HG03342 (cell line): ENCODE results near the gene YPEL3.
A peak's percentile ranks its signal among the peaks of the same experiment; 100 is the strongest.

Experiments used
- ATAC-seq: cut with Tn5 transposase; IDR thresholded peaks from one replicate; pipeline ENCODE4 v1.9.1; 2021; ENCODE audit warnings: mild to moderate bottlenecking, moderate library complexity; ENCODE audit not compliant: unreplicated experiment

YPEL3 gene

DNA sequence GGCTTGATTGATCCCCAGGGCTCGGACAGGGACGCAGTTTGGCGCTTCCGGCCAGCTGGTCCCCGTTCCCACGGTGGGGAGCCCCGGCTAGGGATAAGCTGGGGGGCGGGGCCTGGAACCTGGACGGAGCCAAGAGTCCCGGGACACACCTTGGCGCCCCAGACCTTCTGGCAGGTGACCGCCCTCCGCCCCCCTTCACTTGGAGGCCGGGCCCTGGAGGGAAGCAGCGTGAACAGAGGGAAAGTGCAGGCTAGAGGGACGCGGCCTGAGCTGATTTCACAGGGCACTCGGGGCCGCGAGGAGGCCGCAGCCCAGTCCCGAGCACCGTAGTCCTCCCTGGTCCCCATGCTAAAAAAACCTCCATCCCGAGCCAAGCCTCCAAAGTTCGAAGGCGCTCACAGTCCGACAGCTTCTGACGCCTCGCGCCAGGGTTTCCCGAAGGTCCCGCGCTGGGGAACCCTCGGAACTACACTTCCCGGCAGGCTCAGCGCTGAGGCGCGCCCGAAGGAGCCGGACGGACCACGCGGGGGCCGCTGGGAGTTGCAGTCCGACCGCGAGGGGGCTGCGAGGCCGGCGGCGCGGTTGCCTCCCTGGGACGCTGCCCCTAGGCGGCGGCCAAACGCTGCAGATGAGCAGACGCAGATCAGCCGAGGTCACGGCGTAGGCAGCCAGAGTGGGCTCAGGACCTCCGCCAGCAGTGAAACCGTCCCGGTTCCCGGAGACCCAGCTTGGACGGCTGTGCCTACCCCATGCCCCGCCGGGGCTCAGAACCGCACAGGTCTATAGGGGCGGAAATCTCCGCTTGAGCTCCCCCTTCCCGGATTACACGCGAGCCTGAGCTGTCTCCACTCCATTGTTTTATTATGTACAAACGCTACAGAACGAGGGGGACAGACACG lies 4.3 kb downstream of the YPEL3 start, which contains the start of gene TBX6:
TBX6 (minus strand) TSS at position 451 of the 899 bp plus-strand sequence. CDS start 731 bp downstream, outside the sequence.
- peak; percentile 68 for ATAC-seq

DNA sequence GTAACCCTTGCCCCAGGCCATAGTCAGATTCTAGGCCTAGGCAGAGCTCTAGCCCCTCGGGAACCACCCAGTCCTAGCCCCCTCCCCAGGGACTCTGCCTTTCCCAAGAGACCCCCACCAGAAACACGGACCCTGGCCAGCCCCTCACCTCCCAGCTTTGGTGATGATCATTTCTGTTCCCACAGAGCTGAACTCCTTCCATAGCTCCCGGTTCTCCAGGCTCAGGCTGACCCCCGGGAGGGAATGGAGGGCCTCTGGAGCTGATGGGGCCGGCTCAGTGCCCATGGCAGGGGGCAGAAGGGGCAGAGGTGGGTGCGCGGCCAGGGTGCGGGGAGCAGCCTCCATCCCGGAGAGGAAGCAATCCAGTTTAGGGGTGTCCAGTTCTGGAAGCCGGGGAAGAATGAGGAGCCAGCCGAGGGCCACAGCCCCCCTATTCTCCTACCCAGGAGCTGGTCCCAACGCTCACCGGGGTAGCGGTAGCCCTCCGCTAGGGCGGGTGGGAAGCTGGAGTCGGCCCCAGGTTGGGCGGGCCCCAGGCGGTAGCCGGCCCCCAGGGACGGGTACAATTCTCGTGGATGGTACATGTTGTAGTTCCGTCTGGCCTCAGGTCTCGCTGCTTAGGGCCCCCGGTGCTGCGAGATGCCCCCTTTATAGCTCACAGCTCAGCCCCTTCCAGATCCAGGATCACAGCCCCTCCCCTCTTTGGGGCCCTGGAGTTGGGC lies 5.2 kb downstream of the YPEL3 start:
- no peak for ATAC-seq

DNA sequence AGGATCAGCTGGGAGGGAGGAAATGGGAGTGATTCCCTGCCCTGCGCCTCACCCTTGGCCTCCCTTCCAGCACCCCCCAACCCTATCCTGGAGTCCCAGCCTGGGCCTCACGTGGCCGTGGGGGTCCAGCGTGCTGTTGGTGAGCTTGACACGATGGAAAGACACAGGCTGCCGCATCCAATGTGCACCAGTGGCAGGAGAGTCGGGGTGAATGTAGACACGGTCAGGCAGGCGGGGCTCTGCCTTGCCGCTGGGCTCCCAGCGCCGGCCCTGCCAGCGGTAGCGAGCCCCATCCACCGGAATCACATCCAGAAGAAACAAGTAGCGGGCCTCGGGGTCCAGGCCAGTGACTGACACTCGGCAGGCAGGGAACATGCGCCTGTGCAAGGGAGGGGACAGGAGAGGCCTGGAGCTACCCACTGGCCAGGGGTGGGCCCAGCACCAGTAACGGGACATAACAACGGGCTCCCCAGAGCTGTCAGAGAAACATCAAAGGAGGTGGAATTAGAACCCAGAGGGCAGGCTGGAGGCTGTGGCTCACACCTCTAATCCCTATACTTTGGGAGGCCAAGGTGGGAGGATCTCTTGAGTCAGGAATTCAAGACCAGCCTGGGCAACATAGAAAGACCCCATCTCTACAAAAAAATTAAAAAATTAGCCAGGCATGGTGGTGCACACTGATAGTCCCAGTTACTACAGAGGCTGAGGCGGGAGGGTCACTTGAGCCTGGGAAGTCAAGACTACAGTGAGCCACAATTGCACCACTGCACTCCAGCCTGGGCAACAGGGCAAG lies 7.0 kb downstream of the YPEL3 start:
- ATAC-seq = no peak

DNA sequence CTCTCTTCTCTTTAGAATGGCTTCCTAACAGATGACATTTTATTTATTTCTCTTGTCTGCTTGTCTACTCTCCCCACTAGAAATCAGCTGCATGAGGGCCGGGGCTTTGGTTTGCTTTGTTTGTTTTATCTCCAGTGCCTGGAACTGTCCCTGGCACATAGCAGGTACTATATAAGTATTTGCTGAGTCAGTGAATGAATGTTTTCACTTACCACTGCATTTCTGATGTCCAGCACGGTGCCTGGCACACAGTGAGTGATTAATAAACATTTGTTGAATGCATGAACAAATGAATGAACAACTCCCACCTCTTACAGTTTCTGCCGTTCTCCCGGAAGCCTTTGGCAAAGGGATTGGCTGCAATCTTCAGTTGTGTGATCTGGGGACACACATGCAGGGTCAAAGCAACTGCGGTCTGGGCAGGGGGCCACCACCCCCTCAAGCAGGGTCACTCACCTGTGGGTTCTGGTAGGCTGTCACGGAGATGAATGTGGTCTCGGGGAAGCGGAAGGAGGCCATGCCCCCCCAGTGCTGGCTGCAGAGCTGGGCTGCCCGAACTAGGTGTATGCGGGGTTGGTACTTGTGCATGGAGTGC lies 7.7 kb downstream of the YPEL3 start:
- ATAC-seq = no peak

DNA sequence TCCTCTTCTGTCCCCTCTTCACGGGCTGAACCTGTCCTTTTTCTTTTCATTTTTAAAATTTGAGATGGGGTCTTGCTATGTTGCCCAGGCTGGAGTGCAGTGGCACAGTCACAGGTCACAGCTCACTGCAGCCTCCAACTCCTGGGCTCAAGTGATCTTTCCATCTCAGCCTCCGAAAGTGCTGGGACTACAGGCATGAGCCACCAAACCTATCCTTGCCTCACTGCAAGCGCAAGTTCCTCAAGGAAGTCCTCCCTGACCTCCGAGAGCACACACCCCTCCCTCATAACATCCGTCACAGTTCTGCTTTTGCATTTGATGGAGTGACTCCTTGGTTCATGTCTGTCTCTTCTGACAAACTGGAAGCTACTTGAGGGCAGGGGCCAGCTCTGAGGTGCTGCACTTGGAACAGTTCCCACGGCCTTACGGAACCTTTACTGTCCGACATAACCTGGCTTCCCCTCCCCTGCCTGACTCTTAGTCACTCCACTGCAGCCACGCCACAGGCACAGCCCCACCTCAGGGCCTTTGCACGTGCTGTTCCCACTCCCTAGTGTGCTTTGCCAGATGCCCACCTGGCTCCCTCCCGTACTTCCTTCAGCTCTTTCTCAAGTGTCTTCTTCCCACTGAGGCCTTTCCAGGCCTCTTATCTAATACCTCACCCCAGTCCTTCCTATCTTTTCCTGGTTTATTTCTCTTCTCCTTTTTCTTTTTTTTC lies 8.7 kb downstream of the YPEL3 start:
- ATAC-seq = no peak

DNA sequence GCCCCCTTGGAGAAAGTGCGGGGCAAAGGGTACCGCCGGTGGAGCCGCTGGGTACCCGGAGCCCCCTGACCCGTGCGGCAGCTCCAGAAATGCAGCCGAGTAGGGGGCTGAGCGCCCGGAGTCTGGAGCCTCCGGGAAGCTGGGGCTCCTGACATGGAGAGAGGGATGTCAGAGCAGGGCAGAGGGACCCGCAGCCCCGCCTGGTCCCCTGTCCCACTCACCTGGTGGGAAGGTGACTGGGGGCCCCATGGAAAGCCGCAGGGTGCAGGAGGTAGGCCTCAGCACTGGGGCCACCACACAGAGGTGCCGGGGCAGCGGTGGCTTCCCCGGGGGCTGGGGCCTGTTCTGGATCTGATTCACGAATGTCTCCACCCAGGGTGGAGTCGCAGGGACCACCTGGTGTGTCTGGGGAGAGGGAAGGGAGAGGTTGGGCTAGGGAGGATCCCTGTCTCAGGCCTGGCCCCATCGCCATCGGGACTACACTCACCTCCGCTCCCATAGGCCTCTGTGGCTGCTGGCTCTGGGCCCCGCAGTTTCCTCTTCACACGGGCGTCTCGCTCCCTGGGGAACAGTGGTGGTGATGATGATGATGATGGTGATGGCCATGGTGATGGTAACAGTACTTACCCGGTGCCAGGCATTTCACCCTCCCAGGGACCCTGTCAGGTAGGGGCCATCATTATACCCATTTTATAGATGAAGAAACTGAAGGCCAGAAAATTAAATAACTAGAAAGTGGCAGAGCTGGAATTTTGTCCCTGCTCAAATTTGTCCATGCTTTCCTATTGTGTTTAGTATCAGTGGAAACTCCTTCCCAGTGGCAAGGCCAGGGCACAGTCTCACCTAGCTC lies 9.5 kb downstream of the YPEL3 start:
- no peak for ATAC-seq

DNA sequence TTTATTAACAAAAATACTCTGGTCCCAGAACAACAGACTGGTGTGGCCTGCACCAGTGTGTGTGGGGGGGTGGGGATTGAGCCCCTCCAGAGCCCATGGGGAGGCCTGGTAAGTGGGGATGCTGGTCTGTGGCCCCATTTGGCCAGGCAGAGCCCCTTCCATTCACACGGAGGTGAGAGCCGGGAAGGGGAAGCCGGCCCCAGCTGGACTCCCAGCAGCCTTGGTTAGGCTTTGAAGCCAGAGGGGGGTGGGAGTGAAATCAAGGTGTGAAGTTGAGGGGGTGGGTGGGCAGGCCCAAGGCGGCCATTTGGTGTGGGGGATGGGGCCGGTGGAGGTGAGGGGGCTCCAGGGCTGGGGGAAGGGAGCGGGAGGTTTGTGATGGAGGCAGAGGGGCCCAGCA lies 10.2 kb downstream of the YPEL3 start:
- ATAC-seq = no peak

DNA sequence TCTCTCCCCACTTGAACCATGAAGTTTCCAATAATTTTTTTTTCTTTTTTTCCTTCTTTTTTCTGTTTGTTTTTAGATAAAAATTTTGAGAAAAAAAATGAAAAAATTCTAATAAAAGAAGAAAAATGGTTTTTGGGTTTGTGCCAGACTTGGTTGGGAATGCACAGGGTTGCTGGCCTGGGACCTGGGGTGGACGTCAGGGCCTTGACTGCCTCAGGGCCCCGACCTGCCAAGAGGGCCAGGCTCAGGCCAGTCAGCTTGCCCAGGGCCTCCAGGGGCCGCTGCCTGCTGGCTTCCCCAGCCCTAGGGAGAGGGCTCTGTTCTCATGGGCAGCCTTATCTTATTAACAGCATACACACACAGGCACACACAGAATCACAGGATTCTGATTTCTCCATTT lies 10.8 kb downstream of the YPEL3 start:
- ATAC-seq = no peak

DNA sequence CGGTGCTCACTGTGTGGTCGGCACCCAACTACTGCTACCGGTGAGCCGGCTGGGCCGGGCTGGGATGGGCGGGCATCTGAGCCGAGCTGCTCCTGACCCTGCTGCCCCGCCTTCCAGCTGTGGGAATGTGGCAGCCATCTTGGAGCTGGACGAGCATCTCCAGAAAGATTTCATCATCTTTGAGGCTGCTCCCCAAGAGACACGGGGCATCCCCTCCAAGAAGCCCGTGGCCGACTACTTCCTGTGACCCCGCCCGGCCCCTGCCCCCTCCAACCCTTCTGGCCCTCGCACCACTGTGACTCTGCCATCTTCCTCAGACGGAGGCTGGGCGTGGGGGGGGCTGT lies 11.2 kb downstream of the YPEL3 start:
- ATAC-seq = no peak

DNA sequence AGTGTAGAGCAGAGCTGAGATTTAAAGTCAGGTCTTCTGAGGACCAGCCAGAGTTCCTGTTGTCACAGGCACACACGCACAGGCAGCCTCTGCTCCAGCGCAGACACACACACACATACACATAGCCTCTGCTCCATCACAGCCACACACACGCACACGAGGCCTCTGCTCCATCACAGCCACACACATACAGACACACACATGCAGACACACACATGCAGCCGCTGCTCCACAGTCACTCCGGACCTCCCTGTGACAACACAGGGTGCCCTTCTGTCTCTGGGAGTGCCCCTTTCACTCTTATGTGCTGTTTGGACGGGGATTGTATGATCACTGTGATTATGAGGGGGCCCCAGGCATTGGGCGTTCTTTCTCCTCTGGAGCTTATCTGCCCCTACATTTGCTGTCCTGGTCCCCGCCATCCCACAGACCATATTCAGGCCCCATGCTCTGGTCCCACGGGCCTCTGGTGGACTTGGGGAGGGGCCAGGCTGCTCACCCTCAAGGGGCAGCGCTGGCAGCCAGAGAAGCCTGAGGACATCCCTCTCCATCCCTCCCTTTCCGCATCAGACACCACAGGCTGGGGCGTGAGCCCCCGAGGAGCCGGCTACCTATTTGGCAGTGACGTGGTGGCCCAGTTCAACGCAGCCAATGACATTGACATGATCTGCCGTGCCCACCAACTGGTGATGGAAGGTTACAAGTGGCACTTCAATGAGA lies 11.8 kb downstream of the YPEL3 start:
- ATAC-seq = no peak

DNA sequence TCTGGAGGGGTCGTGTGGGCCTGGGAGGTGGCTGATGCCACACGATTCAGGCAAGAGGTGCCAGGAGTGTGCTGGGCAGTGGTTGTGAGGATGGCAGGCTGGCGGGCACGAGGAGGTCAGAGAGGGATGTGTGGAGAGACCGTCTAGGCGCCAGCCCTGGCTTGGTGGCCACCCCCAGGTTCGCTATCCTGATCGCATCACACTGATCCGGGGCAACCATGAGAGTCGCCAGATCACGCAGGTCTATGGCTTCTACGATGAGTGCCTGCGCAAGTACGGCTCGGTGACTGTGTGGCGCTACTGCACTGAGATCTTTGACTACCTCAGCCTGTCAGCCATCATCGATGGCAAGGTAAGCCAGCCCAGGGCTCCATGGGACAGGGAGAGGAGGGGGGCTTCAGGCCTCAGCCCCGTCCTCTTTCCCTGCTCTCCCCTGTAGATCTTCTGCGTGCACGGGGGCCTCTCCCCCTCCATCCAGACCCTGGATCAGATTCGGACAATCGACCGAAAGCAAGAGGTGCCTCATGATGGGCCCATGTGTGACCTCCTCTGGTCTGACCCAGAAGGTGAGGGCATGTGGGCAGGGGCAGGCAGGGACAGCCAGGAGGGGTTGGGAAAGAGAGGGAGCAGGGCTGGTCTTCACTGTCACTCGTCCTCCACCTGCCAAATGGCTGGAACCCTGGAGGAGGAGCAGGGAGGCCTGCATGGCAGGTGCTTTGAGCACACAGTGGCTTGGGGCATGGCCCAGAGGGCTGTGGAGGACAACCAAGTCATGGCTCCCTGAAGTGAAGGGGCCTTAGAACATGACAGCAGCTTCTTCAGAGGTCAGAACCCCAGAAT lies 12.6 kb downstream of the YPEL3 start:
- no peak for ATAC-seq

DNA sequence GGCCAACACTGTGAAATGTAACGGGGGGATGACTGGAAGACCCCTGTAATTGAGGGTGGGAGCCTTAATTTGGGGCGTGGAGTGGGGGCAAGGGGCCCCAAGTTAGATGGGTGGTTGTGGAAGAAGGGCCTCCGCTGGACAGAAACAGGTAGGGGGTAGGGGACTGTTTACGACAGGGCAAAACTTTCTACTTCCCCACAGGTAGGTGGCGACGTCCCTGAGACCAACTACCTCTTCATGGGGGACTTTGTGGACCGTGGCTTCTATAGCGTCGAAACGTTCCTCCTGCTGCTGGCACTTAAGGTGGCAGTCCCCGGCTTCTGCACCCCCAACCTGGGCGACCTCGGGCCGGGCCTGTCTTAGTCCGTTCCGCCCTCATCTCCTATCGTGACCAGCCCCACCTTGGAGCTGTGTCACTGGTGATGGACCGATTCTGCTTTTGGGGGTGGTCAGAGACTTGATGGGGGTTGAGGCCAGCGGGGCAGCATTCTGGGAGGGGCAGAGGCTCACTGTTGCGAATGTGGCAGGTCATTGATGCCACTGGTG lies 13.4 kb downstream of the YPEL3 start:
- ATAC-seq = no peak

DNA sequence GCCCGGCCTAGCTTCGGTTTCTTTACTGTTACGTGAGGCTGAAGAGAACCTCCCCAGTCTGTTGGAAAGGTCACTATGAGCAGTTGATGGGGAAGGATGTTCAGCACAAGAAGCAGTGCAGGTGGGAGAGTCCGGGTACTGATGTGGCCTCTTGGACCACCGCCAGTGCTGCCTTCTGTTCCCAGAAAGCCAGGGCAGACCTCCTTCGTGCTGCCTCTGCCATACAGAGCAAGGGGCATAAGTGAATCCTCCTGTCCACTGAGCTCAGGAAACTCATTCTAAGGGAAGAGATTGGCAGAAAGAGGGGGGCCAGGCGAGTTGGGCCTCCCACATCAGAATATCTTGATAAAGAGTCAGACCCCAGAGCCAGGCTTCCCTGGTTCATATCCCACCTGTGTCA lies 16.5 kb downstream of the YPEL3 start:
- no peak for ATAC-seq

DNA sequence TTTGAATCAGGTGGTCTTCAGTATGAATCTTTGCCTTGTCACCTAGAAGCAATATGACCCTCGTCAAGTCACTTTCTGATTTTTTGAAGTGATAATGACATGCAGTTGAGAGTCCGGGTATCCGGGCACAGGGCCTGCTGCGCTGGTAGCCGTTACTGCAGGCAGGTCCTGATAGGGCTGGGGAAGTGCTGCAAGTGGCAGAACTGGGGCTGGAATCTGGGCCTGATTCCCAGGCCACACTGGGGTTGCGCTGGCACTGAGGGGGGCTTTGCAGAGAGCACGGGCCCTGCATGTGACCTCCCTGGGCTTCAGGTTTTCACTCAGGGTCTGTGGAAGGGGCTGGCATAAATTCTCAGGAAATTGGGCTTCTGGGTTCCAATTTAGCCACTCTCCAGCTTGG lies 17.3 kb downstream of the YPEL3 start:
- ATAC-seq = no peak

DNA sequence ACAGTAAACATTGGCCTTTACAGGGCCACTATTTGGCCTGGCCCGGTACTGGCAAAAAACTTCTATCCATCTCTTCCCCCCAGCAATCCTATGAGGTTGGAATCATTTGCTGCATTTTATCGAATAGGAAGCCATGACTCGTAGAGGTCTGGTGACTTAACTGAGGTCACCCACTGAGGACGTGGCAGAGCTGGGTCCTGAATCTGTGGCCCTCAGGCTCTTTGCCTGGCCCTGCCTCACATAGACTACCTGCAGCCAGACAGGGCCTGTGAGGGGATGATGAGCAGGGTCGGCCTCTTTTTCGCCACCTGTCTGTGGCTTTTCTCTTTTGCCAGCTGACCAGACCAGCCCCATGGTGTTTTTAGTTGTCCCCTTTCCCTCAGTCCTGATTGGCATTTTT lies 18.4 kb downstream of the YPEL3 start:
- ATAC-seq = no peak

DNA sequence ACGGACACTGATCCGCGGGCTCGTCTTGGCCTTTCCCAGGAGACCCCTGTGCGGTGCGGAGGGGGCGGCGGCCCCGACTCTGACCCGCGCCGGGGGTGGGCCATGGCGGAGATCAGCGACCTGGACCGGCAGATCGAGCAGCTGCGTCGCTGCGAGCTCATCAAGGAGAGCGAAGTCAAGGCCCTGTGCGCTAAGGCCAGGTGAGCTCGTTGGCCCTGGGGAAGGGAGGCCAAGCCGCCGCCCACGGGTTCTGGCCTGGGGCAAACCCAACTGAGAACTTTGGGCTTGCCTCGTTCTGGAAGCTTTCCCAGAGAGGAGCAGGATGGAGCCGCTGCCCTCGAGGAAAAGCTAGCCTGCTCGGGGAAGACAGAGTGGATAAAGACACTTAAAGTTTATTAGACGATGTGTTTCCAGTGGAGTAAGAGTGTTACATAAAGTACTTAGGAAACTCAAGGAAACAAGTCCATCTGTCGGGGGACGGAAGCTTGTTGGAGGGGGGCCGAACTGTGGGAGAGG lies 19.7 kb downstream of the YPEL3 start:
- ATAC-seq = peak; percentile 25

DNA sequence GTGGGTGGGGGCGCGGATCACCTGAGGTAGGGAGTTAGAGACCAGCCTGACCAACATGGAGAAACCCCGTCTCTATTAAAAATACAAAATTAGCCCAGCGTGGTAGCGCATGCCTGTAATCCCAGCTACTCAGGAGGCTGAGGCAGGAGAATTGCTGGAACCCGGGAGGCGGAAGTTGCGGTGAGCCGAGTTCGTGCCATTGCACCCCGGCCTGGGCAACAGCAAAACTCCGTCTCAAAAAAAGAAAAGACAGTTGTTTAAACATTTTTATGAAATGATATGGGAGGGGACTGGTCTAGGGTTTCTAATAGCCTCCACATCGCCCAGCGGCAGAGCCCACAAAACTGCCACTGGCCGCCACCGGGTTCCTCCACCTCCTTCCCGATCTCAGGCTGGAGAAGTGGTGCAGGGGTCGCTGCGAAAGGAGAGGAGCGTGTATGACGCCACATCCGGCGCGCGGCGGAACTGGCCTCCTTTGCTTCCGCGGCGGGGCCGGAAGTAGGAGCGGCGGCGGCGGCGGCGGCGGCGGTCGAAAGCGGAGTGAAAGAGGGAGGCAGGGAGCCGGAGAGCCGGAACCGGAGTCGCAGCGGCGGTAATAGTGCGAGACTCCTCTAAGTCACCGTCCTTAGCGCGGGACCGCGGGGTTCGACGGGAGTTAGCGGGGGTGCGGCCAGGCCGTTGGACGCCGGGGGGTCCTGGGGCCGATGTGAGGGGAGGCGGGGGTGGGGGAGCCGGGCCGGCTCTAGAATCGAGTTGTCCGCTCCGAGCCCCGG lies 20.3 kb downstream of the YPEL3 start, which contains the start of gene PPP4C:
PPP4C (plus strand) TSS at position 492 of the 773 bp plus-strand sequence. CDS start 384 bp downstream, outside the sequence.
- peak; percentile 65 for ATAC-seq
